Measurements from ENCODE around the gene DEFB128. TPM values are rescaled to one million over a fixed set of nuclear protein-coding genes. Genes with fewer than 3 reads are reported as not detected.

DEFB128 gene
- total RNA-seq, 3 donors from 2014 or later (not counting 1 experiment from before 2014, with no cell fraction given): not detected

GRCh38 chr20:152131-152530 lies 37.4 kb downstream of the DEFB128 start:
- Mint-ChIP-seq H3K27ac (no peak overlapping the region), H3K27me3 (ENCODE audit: low read depth in 2 of 2) (peaks cover 17 to 50% of the 10 kb centered on the region in 2 donors), H3K4me3 (no peak overlapping the region), H3K36me3 (no peaks in the 10 kb centered on the region), H3K9me3 (no peaks in the 10 kb centered on the region), H3K4me1 (no peaks in the 10 kb centered on the region)
- ATAC-seq: no peak
- DNase-seq: no peak
- intact Hi-C loops (cut with micrococcal nuclease): no loop called here
- no peaks in the 10 kb centered on the region for H3K36me3 ChIP-seq (ENCODE audit: control insufficient read depth, insufficient read depth, low read length)
- no CpG with 5 or more reads among the region's 1 CpG for WGBS (ENCODE audit: insufficient coverage)
- H3K4me3 ChIP-seq (ENCODE audit: low read length): no peak overlapping the region
- H3K4me1 ChIP-seq (ENCODE audit: control insufficient read depth, insufficient read depth, low read length): no peaks in the 10 kb centered on the region
- H3K27ac ChIP-seq (ENCODE audit: low read length): no peak overlapping the region
- TF ChIP-seq CTCF (IDR thresholded peaks at IDR 0.05): no peak
- peaks cover 7% of the 10 kb centered on the region for H3K27me3 ChIP-seq (ENCODE audit: control insufficient read depth, insufficient read depth, low read length)
- H3K9me3 ChIP-seq (ENCODE audit: control insufficient read depth, insufficient read depth, low read length): no peaks in the 10 kb centered on the region

GRCh38 chr20:145877-146276 lies 43.6 kb downstream of the DEFB128 start:
- no peaks in the 10 kb centered on the region for H3K4me1 ChIP-seq (ENCODE audit: control insufficient read depth, insufficient read depth, low read length)
- Mint-ChIP-seq H3K27ac (no peak overlapping the region), H3K4me1 (no peaks in the 10 kb centered on the region), H3K27me3 (ENCODE audit: low read depth in 2 of 2) (peaks cover 22 to 37% of the 10 kb centered on the region in 2 donors), H3K9me3 (no peaks in the 10 kb centered on the region), H3K4me3 (no peak overlapping the region), H3K36me3 (no peaks in the 10 kb centered on the region)
- WGBS (ENCODE audit: insufficient coverage): no CpG with 5 or more reads among the region's 2 CpGs
- intact Hi-C loops (cut with micrococcal nuclease): no loop called here
- H3K27ac ChIP-seq (ENCODE audit: low read length): no peak overlapping the region
- no peaks in the 10 kb centered on the region for H3K36me3 ChIP-seq (ENCODE audit: control insufficient read depth, insufficient read depth, low read length)
- no peaks in the 10 kb centered on the region for H3K9me3 ChIP-seq (ENCODE audit: control insufficient read depth, insufficient read depth, low read length)
- DNase-seq (no peak), ATAC-seq (no peak)
- TF ChIP-seq CTCF (IDR thresholded peaks at IDR 0.05): no peak
- peaks cover 9% of the 10 kb centered on the region for H3K27me3 ChIP-seq (ENCODE audit: control insufficient read depth, insufficient read depth, low read length)
- H3K4me3 ChIP-seq (ENCODE audit: low read length): no peak overlapping the region

GRCh38 chr20:142290-142689 lies 47.2 kb downstream of the DEFB128 start, which contains the start of gene DEFB126:
Gene DEFB126 (plus strand): TSS chr20:142590. CDS start chr20:142629, 39 bp downstream.
- TF ChIP-seq CTCF (IDR thresholded peaks at IDR 0.05): no peak
- no peaks in the 10 kb centered on the region for H3K36me3 Mint-ChIP-seq
- no peak for ATAC-seq
- no peak within 1 kb of the TSS for H3K27ac Mint-ChIP-seq
- no peak for DNase-seq
- H3K9me3 Mint-ChIP-seq: peaks cover 0 to 2% of the 10 kb centered on the region in 2 donors
- no peak within 1 kb of the TSS for H3K4me3 Mint-ChIP-seq
- 89% methylated on average over 1 of the region's 1 CpG for WGBS (ENCODE audit: insufficient coverage)
- Histone ChIP-seq H3K27me3 (ENCODE audit: control insufficient read depth, insufficient read depth, low read length) (peaks cover 12% of the 10 kb centered on the region), H3K27ac (ENCODE audit: low read length) (no peak within 1 kb of the TSS), H3K4me1 (ENCODE audit: control insufficient read depth, insufficient read depth, low read length) (no peaks in the 10 kb centered on the region), H3K9me3 (ENCODE audit: control insufficient read depth, insufficient read depth, low read length) (peaks cover 6% of the 10 kb centered on the region), H3K36me3 (ENCODE audit: control insufficient read depth, insufficient read depth, low read length) (no peaks in the 10 kb centered on the region), H3K4me3 (ENCODE audit: low read length) (no peak within 1 kb of the TSS)
- peaks cover 33 to 51% of the 10 kb centered on the region in 2 donors for H3K27me3 Mint-ChIP-seq (ENCODE audit: low read depth in 2 of 2)
- intact Hi-C loops (cut with micrococcal nuclease): no loop called here
- H3K4me1 Mint-ChIP-seq: no peaks in the 10 kb centered on the region

Other genes with a start within 250 kb of the DEFB128 start
- gene DEFB125, start 102.0 kb downstream of the DEFB128 start, total RNA-seq: not detected
- not detected for gene DEFB126, start 47.1 kb downstream of the DEFB128 start, total RNA-seq
- not detected for gene DEFB127, start 32.3 kb downstream of the DEFB128 start, total RNA-seq
- gene DEFB129, start 37.5 kb upstream of the DEFB128 start, total RNA-seq: not detected
- not detected for gene DEFB132, start 68.0 kb upstream of the DEFB128 start, total RNA-seq
- gene C20orf96, start 101.0 kb upstream of the DEFB128 start, total RNA-seq: 1 to 10 TPM; 3.8 to 4.3 (median 4.1) TPM
- 10 to 100 TPM; 19.2 to 24.0 (median 20.6) TPM for gene ZCCHC3, start 107.9 kb upstream of the DEFB128 start, total RNA-seq
- gene SOX12, start 135.8 kb upstream of the DEFB128 start, total RNA-seq: 1 to 10 TPM; 2.3 to 4.6 (median 2.9) TPM
- 1 to 10 TPM; 6.6 to 9.3 (median 8.4) TPM for gene NRSN2, start 157.4 kb upstream of the DEFB128 start, total RNA-seq
- gene TRIB3, start 191.0 kb upstream of the DEFB128 start, total RNA-seq: 1 to 10 TPM; 4.0 to 8.9 (median 7.7) TPM
- gene RBCK1, start 218.6 kb upstream of the DEFB128 start, total RNA-seq: 100 to 1,000 TPM; 102 to 131 (median 104) TPM